Myocyte (in vitro differentiated cells): ENCODE results near the gene RMP24.
A peak's percentile ranks its signal among the peaks of the same experiment; 100 is the strongest.
"Not testable (repeated sequence)": the region's sequence is repeated elsewhere in the genome, so short reads cannot be mapped to it uniquely, and the experiment has no call there.

ENCODE experiments used
- DNase-seq: peaks from one replicate; pipeline ENCODE4 v3.0.0-alpha.2; 2012; ENCODE audit warnings: low read depth

Gene RMP24

GRCh38 chr18:35967866-35968265, 4.6 kb upstream of the RMP24 start:
- DNase-seq: not testable (repeated sequence)

GRCh38 chr18:35968278-35968880, 4.1 kb upstream of the RMP24 start:
- no peak for DNase-seq

GRCh38 chr18:35969676-35970075, 2.8 kb upstream of the RMP24 start:
- no peak for DNase-seq

DNA sequence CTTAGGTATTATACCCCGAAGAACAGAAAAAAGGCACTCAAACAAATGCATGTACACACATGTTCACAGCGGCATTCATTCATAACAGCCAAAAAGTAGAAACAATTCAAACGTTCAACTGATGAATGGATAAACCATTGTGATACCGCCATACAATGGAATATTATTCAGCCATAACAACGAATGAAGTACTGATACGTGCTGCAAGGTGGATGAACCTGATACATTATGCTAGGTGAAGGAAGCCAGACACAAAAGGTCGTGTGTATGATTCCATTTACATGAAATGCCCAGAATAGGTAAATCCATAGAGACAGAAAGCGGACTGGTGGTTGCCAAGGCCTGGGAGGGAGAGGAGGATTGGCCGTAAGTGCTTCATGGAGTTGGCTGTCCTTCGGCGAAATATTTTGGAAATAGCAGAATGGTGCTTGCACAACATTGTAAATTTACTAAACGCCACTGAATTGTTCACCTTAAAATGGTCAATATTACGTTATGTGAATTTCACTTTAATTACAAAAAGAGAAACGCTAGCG, 750 bp upstream of the RMP24 start:
- DNase-seq: no peak

DNA sequence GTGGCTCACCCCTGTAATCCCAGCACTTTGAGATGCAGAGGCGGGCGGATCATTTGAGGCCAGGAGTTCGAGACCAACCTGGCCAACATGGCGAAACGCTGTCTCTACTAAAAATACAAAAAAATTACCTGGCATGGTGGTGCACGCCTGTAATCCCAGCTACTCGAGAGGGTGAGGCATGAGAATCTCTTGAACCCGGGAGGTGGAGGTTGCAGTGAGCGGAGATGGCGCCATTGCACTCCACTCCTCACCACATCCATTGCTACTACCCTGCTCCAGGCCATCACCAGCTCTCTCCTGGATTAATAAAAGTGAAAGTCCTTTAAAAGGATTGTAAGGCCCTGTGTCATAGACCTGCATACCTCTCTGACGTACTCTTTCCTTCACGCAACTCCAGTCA, 1.2 kb downstream of the RMP24 start:
- DNase-seq: no peak

DNA sequence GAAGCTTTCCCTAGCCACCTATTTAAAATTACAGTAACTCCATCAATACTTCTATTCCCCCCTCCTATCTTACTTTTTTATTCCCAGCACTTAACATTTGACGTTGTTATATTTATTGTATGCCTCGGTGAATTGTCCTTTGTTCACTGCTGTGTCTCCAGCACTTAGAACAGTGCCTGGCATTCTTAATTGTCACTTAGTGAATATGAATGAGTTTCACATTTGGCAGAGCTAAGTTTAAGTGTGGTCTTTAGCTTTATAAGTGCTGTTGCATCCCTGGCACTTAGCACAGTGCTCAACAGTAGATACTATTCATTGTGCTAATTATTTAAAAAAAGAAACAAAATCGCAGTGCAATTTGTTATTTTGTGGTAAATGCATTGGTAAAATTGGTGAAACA, 1.7 kb downstream of the RMP24 start:
- no peak for DNase-seq

DNA sequence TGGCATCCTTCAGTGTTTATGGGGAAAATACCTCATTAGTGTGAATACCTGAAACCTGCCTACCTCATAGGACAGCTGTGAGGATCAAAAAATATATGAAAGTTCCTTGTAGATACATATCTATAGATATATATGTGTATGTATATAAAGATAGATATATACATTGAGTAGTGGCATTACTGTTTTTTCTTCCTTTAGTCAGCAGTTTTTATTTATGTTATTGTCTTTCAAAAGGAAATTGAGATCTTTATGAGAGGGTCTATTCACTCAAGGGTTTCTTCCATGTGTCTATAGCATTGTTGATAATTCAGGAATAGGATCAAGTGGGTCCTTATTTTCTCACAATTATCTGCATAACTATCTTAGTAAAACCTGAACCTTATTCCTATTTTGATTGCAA, 6.6 kb downstream of the RMP24 start:
- DNase-seq: no peak

- DNase-seq: no peak
Observed at GRCh38 chr18:35982409-35983114, 10.1 kb downstream of the RMP24 start.

DNA sequence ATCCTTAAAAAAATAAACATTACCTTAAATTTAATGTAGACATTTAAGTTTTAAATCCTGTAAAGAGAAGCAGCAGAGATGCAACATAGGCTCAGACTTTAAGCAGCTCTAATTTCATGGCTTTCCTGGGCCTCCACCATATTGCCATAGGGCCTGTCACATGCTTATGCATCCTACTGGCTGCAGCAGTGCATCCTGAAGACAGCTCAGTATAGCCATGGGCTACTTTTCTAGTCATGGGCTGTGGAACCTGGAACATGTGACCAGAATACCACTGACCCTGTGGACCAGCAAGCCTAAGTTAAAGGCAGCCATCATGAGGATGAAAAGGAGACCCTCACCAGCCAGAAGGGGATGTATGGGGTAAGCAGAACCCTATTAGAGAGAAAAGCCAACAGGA, 10.7 kb downstream of the RMP24 start:
- no peak for DNase-seq

GRCh38 chr18:35983818-35984217, 11.3 kb downstream of the RMP24 start:
- DNase-seq: no peak

GRCh38 chr18:35991696-35992095, 19.2 kb downstream of the RMP24 start:
- DNase-seq: no peak

- DNase-seq: no peak
Observed at GRCh38 chr18:35993013-35993412, 20.5 kb downstream of the RMP24 start.

DNA sequence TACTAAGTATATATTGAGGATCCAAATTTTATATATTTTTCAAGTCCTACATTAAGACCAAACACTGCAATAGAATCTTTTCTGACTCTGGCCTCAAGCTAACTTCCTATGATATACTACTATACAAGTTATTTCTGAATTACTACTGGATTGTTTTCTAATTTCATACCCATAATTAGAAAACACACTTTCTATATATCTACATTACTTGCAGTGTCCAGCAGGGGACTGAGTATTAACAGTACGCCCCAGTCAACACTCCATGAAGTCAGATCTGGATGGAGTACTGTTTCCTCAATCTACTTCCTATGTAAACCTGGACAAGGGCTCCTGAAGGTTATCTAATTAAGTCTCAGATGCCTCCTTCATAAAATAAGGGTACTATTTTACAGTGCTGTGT, 26.5 kb downstream of the RMP24 start:
- DNase-seq: no peak

GRCh38 chr18:35999925-36000324, 27.4 kb downstream of the RMP24 start:
- DNase-seq: no peak

- no peak for DNase-seq
Observed at GRCh38 chr18:36006997-36007396, 34.5 kb downstream of the RMP24 start.

GRCh38 chr18:36009214-36009613, 36.7 kb downstream of the RMP24 start:
- no peak for DNase-seq

DNA sequence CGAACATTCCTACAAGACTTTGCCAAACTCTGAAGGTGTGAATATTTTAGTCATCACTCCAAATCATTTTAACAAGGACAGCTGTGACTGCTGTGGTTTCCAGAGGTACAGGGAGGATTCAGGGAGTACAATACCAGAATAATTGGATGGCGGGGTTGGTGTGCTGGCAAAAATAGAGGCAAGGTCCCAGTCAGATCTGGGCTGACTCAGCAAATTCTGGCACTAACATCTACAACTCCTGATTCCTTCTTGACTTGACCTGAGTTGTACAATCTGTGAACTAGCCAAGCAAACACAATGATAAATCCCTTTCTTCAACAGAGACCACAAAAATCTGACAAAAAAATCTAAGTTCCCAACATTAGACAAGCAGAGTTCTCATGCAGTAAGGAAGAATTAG, 40.4 kb downstream of the RMP24 start:
- DNase-seq: peak; percentile 45

DNA sequence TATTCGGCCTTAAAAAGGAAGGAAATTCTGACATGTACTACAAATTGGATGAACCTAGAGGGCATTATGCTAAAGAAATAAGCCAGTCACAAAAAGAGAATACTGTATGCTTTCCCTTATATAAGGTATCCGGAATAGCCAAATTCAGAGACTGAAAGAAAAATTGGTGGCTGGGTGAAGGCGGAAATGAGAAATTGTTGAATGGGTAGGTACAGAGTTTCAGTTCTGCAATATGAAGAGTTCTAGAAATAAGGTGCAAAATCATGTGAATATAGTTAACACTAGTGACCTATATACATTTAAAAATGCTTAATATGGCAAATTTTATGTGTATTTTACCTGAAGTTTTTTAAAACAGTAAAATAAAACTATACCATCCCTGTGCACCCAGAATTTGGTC, 43.1 kb downstream of the RMP24 start:
- no peak for DNase-seq

DNA sequence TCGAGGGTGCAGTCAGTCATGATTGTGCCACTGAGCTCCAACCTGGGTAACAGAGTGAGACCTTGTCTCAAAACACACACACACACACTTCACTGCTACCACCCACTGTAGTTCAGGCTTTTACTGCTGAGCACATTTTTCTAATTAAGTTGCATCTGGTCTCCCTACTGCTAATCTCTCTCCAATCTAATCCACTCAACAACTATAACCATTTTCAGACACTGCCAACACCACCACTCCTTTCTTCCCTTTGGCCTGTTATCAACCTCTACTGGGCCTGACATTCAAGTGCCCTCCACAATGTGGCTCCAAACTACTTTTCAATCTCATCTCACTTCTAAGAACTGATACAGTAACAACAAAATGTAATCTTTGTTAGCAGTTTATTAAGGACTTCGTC, 44.8 kb downstream of the RMP24 start:
- DNase-seq: no peak

DNA sequence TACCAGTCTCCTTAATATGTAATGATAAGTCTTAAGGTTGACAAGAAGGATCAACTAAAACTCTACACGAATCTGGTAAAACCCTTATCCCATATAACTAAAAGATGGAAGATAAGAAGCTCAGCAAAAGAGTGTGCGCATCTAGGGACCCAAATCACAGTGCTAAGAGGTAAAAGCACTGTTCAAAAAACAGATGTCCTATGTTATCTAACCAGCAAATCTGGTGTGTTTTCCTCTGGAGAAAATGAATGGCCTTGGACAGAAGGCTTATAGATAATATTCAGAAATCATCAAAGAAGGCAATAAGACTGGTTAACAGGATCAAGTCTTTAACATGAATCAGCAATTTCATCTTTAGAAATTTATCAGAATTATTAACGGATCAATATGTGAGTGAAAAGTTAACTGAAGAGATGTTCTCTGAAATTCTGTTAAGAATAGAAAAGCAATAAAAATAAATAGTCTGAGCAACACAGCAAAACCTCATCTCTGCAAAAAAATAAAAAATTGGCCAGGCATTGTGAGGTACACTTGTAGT, 47.8 kb downstream of the RMP24 start:
- DNase-seq: no peak

- no peak for DNase-seq
Observed at GRCh38 chr18:36023336-36023735, 50.9 kb downstream of the RMP24 start.

DNA sequence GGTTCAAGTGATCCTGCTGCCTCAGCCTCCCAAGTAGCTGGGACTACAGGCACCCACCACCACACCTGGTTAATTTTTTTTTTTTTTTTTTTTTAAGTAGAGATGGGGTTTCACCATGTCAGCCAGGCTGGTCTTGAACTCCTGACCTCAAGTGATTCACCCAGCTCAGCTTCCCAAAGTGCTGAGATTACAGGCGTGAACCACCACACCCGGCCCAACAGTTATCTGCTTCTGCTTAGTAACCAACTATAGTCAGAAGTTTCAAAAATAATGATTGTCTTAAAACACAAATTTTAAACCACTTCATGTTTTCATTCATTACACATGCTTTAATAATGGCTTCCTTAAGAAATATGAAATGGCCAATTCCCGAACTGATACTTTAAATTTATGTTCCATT, 51.8 kb downstream of the RMP24 start:
- DNase-seq: not testable (repeated sequence)

DNA sequence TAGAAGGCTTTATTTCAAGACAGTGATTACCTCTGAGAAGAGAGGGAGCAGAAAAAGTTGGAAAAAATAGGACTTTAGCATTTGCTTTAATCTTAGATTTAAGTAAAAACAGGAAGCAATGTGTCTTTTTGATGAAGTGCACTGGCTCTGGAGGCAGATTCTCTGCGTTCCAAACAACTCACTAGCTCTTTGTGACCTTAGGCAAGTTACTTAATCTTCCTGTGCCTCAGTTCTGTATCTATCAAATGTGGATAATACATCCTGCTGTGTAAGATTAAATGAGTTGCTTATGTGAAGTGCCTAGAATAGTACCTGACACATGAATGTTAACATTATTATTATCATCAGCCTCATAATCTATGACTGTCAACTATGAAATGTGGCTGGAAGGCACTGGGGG, 52.5 kb downstream of the RMP24 start:
- no peak for DNase-seq
